SK-N-MC (cell line): ENCODE results near the gene SNAPC2.
"Not testable (repeated sequence)": the region's sequence is repeated elsewhere in the genome, so short reads cannot be mapped to it uniquely, and the experiment has no call there.

Experiments
- DNase-seq: peaks from one replicate; pipeline ENCODE4 v3.0.0-alpha.2; 2011; ENCODE audit warnings: low read depth, low spot score
- H3K27ac ChIP-seq: fragments of 200-600 bp; sonication (generic); 2 replicates; pipeline ENCODE4 v1.5.1; 2016; ENCODE audit warnings: mixed run types
- H3K36me3 ChIP-seq: fragments of 200-600 bp; sonication (generic); 2 replicates; pipeline ENCODE4 v1.6.1; 2017; ENCODE audit warnings: antibody characterized with exemption, low read length, mixed read lengths; ENCODE audit not compliant: insufficient read depth
- H3K4me3 ChIP-seq: fragments of 200-600 bp; sonication (generic); 2 replicates; pipeline ENCODE4 v1.5.1; 2016
- H3K9ac ChIP-seq: fragments of 200-600 bp; sonication (generic); 2 replicates; pipeline ENCODE4 v1.8.0; 2017; ENCODE audit warnings: mixed run types, mixed read lengths; ENCODE audit not compliant: insufficient read length
- H3K9me3 ChIP-seq: fragments of 200-600 bp; sonication (generic); 2 replicates; pipeline ENCODE4 v1.6.1; 2017; ENCODE audit warnings: low read depth, mild to moderate bottlenecking, antibody characterized with exemption, low read length, moderate library complexity, mixed read lengths
- EZH2 ChIP-seq: fragments of 200-600 bp; sonication (generic); IDR thresholded peaks from one replicate; pipeline ENCODE4 v1.6.1; 2017; ENCODE audit warnings: antibody characterized with exemption
- FOXP2 ChIP-seq: optimal IDR thresholded peaks from 2 replicates; pipeline ENCODE3; 2011; ENCODE audit warnings: mild to moderate bottlenecking, moderate library complexity; ENCODE audit not compliant: insufficient read depth; ENCODE audit errors: extremely low read length, control extremely low read depth
- POLR2AphosphoS5 ChIP-seq: IDR thresholded peaks from 2 replicates; pipeline ENCODE4 v1.6.1; 2012; ENCODE audit warnings: mild to moderate bottlenecking, low read depth, low read length, borderline replicate concordance

The SNAPC2 gene

GRCh38 chr19:7916103-7916954 lies 3.8 kb upstream of the SNAPC2 start:
- H3K36me3 ChIP-seq: peaks cover 9% of the 10 kb centered on the region; the same call in 1 of the 2 replicates
- no peak for DNase-seq
- no peak for TF ChIP-seq POLR2AphosphoS5
- no peak for TF ChIP-seq FOXP2
- TF ChIP-seq EZH2: no peak
- no peaks in the 10 kb centered on the region for H3K9me3 ChIP-seq
- H3K4me3 ChIP-seq: peak overlapping the region; percentile 76
- H3K27ac ChIP-seq: no peak overlapping the region
- H3K9ac ChIP-seq: peak overlapping the region; percentile 72

- no peaks in the 10 kb centered on the region for H3K9me3 ChIP-seq
- H3K36me3 ChIP-seq: peaks cover 3% of the 10 kb centered on the region; the same call in 1 of the 2 replicates
- no peak for TF ChIP-seq POLR2AphosphoS5
- no peak for TF ChIP-seq FOXP2
- no peak for TF ChIP-seq EZH2
- H3K4me3 ChIP-seq: peak overlapping the region; percentile 76
- no peak overlapping the region for H3K27ac ChIP-seq
- peak overlapping the region; percentile 72 for H3K9ac ChIP-seq
- no peak for DNase-seq
Measured at GRCh38 chr19:7916955-7917266, 3.2 kb upstream of the SNAPC2 start.

- H3K27ac ChIP-seq: no peak overlapping the region
- TF ChIP-seq FOXP2 (no peak), POLR2AphosphoS5 (no peak), EZH2 (no peak)
- peak overlapping the region; percentile 76 for H3K4me3 ChIP-seq
- no peak for DNase-seq
- no peaks in the 10 kb centered on the region for H3K9me3 ChIP-seq
- H3K36me3 ChIP-seq: peaks cover 6% of the 10 kb centered on the region; the same call in 1 of the 2 replicates
- no peak overlapping the region for H3K9ac ChIP-seq
Measured at GRCh38 chr19:7917267-7918061, 2.7 kb upstream of the SNAPC2 start.

GRCh38 chr19:7918062-7918614 lies 2.0 kb upstream of the SNAPC2 start:
- not testable (repeated sequence) for H3K27ac ChIP-seq, H3K9ac ChIP-seq, DNase-seq, H3K9me3 ChIP-seq, H3K4me3 ChIP-seq
- peaks cover 11% of the 10 kb centered on the region; the same call in 1 of the 2 replicates for H3K36me3 ChIP-seq

GRCh38 chr19:7918615-7919421 lies 1.3 kb upstream of the SNAPC2 start:
- H3K27ac ChIP-seq: no peak overlapping the region
- no peak for DNase-seq

GRCh38 chr19:7920519-7921301 lies 572 bp downstream of the SNAPC2 start:
- Histone ChIP-seq H3K4me3 (peak overlapping the region; percentile 94), H3K36me3 (peaks cover 11% of the 10 kb centered on the region; the same call in 1 of the 2 replicates), H3K9ac (peak overlapping the region; percentile 65), H3K27ac (0 out of 2 replicates have a peak overlapping the region, but pooled peaks have one; percentile 75), H3K9me3 (no peaks in the 10 kb centered on the region)
- DNase-seq: peak; percentile 81
- 0 out of 2 replicates have a peak, but pooled peaks have one; percentile 20 for TF ChIP-seq POLR2AphosphoS5
- TF ChIP-seq EZH2: no peak

More at GRCh38 chr19:7918615-7919421, 1.3 kb upstream of the SNAPC2 start:
- H3K36me3 ChIP-seq: peaks cover 11% of the 10 kb centered on the region; the same call in 1 of the 2 replicates
- H3K4me3 ChIP-seq: no peak overlapping the region
- TF ChIP-seq POLR2AphosphoS5: no peak
- TF ChIP-seq FOXP2: no peak
- TF ChIP-seq EZH2: no peak
- H3K9ac ChIP-seq: no peak overlapping the region
- no peaks in the 10 kb centered on the region for H3K9me3 ChIP-seq

- TF ChIP-seq EZH2 (no peak), POLR2AphosphoS5 (no peak), FOXP2 (no peak)
- no peak for DNase-seq
- no peak overlapping the region for H3K27ac ChIP-seq
- H3K4me3 ChIP-seq: peak overlapping the region; percentile 77
- no peaks in the 10 kb centered on the region for H3K9me3 ChIP-seq
- H3K36me3 ChIP-seq: peaks cover 11% of the 10 kb centered on the region; the same call in 1 of the 2 replicates
- no peak overlapping the region for H3K9ac ChIP-seq
Measured at GRCh38 chr19:7921302-7921966, 1.3 kb downstream of the SNAPC2 start.
